Islet of Langerhans (tissue), 1 donor: ENCODE results near the gene MMP15.
"Not testable (repeated sequence)": the region's sequence is repeated elsewhere in the genome, so short reads cannot be mapped to it uniquely, and the experiment has no call there.

Experiments used
- FAIRE-seq: peaks from one replicate; lab custom pipeline; 2011; peaks lifted over from hg19 to GRCh38; lab: Jason Lieb, UNC

Gene MMP15

GRCh38 chr16:58049232-58050185 is 24.0 kb downstream of the MMP15 start:
- no peak for FAIRE-seq

- FAIRE-seq = no peak
These were observed 25.7 kb downstream of the MMP15 start for GRCh38 chr16:58051296-58051695.

GRCh38 chr16:58051821-58052603 is 26.5 kb downstream of the MMP15 start:
- FAIRE-seq = no peak

- FAIRE-seq = no peak
These were observed 28.1 kb downstream of the MMP15 start for GRCh38 chr16:58053682-58054005.

- no peak for FAIRE-seq
These were observed 28.7 kb downstream of the MMP15 start for GRCh38 chr16:58054289-58054688.

- FAIRE-seq = no peak
These were observed 31.0 kb downstream of the MMP15 start for GRCh38 chr16:58056580-58056979.

GRCh38 chr16:58057121-58057520 is 31.6 kb downstream of the MMP15 start:
- FAIRE-seq = no peak

- FAIRE-seq = no peak
These were observed 32.2 kb downstream of the MMP15 start for GRCh38 chr16:58057784-58058183.

GRCh38 chr16:58062821-58063220 is 37.3 kb downstream of the MMP15 start:
- FAIRE-seq = no peak

- no peak for FAIRE-seq
These were observed 38.0 kb downstream of the MMP15 start for GRCh38 chr16:58063377-58064076.

- no peak for FAIRE-seq
These were observed 45.0 kb downstream of the MMP15 start for GRCh38 chr16:58070585-58070984.

GRCh38 chr16:58072134-58072533 is 46.6 kb downstream of the MMP15 start:
- FAIRE-seq = not testable (repeated sequence)

- FAIRE-seq = not testable (repeated sequence)
These were observed 47.5 kb downstream of the MMP15 start for GRCh38 chr16:58073086-58073485.

- FAIRE-seq = no peak
These were observed 49.1 kb downstream of the MMP15 start for GRCh38 chr16:58074657-58075056.

GRCh38 chr16:58076514-58076913 is 51.0 kb downstream of the MMP15 start:
- FAIRE-seq = no peak

- no peak for FAIRE-seq
These were observed 52.2 kb downstream of the MMP15 start for GRCh38 chr16:58077796-58078195.

GRCh38 chr16:58080657-58081056 is 55.1 kb downstream of the MMP15 start:
- not testable (repeated sequence) for FAIRE-seq

- no peak for FAIRE-seq
These were observed 56.8 kb downstream of the MMP15 start for GRCh38 chr16:58082381-58082780.

- no peak for FAIRE-seq
These were observed 59.1 kb downstream of the MMP15 start for GRCh38 chr16:58084635-58085034.

- FAIRE-seq = no peak
These were observed 59.6 kb downstream of the MMP15 start for GRCh38 chr16:58085171-58085570.

GRCh38 chr16:58085584-58086251 is 60.2 kb downstream of the MMP15 start:
- no peak for FAIRE-seq
